GM12865 (cell line): Measurements from ENCODE around the gene FHOD1.

ENCODE experiments used
- DNase-seq: peaks from one replicate; pipeline ENCODE4 v3.0.0; 2010; ENCODE audit warnings: low read depth
- H3K4me3 ChIP-seq: 2 replicates; pipeline ENCODE4 v1.5.1; 2011; ENCODE audit warnings: mild to moderate bottlenecking, low read depth, low read length, control low read depth
- TF ChIP-seq, protein P1 (sequence below): IDR thresholded peaks from 2 replicates; pipeline ENCODE4 v1.5.1; 2011; ENCODE audit warnings: low read length, control low read depth, low read depth, inconsistent platforms; ENCODE audit not compliant: insufficient read depth; ENCODE audit errors: missing control alignments

The FHOD1 gene

DNA sequence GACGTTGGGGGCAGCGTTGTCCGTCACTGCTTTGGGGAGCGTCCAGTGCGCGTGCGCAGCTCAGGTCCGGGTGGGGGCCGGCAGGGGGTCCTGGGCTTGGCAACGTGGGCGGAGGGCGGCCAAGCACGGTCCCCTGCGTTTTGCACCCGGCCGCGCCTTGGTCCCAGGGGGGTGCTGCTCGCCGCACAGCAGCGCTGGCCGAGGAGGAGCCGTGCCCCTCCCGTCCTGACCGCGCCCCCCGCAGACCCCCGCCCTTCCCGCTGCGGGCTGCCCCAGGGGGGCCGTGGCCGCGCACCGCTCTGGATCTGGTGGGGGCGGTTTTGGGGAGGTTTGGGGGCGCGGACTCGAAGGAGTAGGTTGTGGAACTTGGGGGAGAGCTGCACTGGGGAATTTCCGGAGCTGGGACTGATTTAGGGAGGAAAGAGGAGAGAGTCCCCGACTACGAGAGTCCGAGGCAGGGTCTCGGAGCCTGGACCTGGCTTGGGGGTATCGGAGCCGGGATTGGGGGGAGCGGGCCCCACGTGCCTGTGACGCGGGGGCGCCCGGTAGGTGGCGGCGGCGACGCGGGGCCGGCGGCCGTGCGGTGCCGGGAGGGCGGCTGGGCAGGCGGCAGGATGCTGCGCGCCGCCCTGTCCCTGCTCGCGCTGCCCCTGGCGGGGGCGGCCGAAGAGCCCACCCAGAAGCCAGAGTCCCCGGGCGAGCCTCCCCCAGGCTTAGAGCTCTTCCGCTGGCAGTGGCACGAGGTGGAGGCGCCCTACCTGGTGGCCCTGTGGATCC is 1.3 kb upstream of the FHOD1 start, which contains the start of gene SLC9A5:
Gene SLC9A5 (plus strand): TSS at position 579 of the 777 bp plus-strand sequence. CDS start 36 bp downstream, at position 615.
- H3K4me3 ChIP-seq = peak within 1 kb of the TSS; percentile 86
- TF ChIP-seq, protein P1, sequence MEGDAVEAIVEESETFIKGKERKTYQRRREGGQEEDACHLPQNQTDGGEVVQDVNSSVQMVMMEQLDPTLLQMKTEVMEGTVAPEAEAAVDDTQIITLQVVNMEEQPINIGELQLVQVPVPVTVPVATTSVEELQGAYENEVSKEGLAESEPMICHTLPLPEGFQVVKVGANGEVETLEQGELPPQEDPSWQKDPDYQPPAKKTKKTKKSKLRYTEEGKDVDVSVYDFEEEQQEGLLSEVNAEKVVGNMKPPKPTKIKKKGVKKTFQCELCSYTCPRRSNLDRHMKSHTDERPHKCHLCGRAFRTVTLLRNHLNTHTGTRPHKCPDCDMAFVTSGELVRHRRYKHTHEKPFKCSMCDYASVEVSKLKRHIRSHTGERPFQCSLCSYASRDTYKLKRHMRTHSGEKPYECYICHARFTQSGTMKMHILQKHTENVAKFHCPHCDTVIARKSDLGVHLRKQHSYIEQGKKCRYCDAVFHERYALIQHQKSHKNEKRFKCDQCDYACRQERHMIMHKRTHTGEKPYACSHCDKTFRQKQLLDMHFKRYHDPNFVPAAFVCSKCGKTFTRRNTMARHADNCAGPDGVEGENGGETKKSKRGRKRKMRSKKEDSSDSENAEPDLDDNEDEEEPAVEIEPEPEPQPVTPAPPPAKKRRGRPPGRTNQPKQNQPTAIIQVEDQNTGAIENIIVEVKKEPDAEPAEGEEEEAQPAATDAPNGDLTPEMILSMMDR = no peak
- DNase-seq = peak; percentile 54

DNA sequence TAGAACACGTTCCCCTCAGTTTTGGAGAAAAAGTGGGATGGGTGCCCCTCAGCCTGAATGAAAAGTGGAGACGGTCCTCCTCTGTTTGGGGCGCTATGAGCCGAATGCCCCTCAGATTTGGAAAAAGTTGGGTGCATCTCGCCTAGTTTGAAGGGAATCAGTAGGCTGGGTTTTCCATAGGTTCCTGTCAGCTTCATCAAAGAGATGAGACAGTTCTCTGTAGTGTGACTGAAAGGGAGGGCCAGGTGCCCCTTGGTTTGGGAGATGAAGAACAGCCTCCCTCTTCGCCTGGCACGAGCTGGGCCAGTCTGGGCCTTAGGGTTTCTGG is 756 bp upstream of the FHOD1 start:
- TF ChIP-seq, protein P1 = no peak
- H3K4me3 ChIP-seq = peak overlapping the region; percentile 86
- DNase-seq = no peak

GRCh38 chr16:67246756-67247191 is 507 bp downstream of the FHOD1 start:
- TF ChIP-seq, protein P1 = peak; percentile 5
- no peak for DNase-seq
- H3K4me3 ChIP-seq = peak overlapping the region; percentile 86

DNA sequence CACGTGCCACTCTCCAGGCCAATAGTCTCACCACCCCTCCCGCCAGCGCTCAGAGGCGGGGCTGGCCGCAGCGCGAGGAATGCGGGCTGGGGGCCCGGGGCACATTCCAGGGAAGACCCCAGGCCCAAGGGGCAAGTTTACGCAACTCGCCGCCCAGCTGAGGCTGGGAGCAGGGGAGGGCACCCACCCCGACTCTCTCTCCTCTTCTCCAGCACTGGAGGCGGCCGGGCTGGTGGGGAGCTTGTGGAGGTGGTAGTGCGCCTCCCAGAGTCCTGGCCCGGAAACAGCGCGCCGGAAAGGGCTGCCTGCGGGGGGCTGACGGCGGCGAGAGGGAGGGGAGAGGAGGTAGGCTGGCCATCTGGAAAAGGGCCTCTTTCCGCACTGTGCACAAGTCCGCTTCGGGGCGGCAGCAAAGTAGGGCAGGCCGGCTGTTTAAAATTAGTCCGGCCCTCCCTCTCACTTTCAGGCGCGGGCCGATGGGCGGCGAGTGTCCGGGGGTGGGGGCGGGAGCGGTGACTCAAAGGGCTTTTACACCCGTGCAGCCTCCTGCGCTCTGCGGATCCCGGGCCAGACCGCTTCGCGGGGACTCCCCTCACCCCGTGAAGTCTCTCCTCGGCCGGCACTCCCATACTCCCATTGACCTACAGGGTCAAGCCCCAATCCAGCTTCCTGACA is 1.1 kb downstream of the FHOD1 start:
- H3K4me3 ChIP-seq = peak overlapping the region; percentile 86
- peak; percentile 87 for DNase-seq
- TF ChIP-seq, protein P1 = peak; percentile 40

DNA sequence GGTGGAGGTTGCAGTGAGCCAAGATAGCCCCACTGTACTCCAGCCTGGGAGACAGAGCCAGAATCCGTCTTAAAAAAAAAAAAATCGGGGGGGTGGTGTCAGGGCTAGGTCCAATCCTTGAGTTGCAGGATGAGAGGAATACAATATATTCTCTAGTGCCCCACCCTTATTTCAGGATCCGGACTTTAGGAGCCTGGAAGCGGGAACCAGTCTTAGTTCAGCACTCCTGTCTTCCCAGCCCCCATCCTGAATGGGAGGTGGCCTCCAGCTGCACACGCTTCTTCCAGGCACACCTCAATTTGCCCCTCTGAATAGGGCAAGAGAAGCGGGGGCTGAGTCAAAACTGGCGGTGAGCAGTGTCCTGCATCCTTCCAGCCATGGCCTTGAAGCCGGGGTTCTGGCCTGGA is 1.6 kb downstream of the FHOD1 start:
- TF ChIP-seq, protein P1 = no peak
- DNase-seq = no peak
- H3K4me3 ChIP-seq = peak overlapping the region; percentile 86

GRCh38 chr16:67245186-67245585 is 2.1 kb downstream of the FHOD1 start:
- TF ChIP-seq, protein P1 = no peak
- H3K4me3 ChIP-seq = peak overlapping the region; percentile 86
- no peak for DNase-seq
